ENCODE data around the gene ANTXR1.

- TF ChIP-seq CTCF (conservative IDR thresholded peaks at IDR 0.05 in 1 of 2, IDR thresholded peaks at IDR 0.05 in 1 of 2; ENCODE audit: low read depth in 1 of 2, low read length in 2 of 2): no peak
- TF ChIP-seq EZH2 (IDR thresholded peaks at IDR 0.05; ENCODE audit: low read length, missing control alignments): no peak
Observed at GRCh38 chr2:69285379-69285894, 272.5 kb downstream of the ANTXR1 start.
